Measurements from ENCODE around the gene ACADL.

GRCh38 chr2:210207929-210208328 lies 17.3 kb downstream of the ACADL start:
- TF ChIP-seq CTCF (IDR thresholded peaks at IDR 0.05) = no peak
- no peak for TF ChIP-seq EP300 (IDR thresholded peaks at IDR 0.05)
